ENCODE results near the gene LGALS3.

The LGALS3 gene

DNA sequence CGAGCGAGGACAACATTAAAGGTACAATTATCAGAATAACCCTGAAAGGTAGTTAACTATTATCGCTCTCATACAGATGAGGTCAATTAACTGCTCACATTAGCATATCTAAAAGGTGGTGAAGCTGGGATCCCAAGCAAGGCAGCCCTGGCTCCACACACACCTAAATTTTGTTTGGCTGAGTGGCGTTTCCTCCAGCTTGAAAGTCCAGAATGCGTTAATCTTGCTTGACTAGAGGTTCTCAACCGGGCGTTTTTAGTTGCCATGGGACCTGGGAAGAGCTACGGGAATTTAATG lies 61.8 kb downstream of the LGALS3 start:
- no peak for DNase-seq (ENCODE audit: low read depth in 2 of 2)

DNA sequence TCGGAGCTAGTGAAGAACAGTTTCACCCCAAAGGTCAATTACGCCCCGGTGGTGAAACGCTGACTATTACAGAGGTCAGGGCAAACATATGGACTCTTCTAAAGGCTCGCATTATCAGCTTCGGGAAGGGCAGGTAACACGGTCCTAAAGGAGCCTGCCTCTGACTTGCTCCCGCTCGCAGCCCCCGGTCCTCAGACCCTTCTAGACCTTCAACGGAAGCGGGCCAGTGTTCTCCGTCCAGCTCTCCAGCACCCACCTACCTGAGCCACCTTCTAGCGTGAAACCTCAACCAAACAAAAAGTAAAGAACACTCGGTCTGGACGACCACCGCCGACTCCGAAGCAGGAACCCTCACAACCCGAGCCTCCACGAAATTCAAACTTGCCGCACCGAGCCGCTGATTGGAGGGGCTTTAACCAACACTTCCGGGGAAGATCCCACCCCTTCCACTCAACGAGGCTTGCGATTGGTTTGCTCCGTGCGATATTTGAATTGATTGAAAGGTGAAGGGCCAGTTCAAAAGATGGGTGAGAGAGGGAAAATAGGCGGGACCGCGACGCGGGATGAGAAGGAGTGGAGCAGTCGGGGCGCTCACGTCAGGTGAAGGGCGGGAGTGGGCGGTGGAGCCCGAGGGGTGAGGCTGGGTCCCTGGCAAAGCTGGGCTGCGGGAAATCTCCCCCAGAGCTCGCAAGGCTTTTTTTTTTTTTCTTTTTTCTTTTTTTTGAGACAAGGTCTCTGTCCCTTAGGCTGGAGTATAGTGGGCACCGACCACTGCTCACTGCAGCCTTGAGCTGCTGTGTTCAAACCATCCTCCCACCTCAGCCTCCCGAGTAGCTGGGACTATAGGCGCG lies 62.4 kb downstream of the LGALS3 start, which contains the start of gene DLGAP5:
TSS of gene DLGAP5 (minus strand) at position 383 of the 851 bp plus-strand sequence. CDS start 2,406 bp downstream, outside the sequence.
- peak; percentile 82 to 88 for DNase-seq (ENCODE audit: low read depth in 2 of 2)

DNA sequence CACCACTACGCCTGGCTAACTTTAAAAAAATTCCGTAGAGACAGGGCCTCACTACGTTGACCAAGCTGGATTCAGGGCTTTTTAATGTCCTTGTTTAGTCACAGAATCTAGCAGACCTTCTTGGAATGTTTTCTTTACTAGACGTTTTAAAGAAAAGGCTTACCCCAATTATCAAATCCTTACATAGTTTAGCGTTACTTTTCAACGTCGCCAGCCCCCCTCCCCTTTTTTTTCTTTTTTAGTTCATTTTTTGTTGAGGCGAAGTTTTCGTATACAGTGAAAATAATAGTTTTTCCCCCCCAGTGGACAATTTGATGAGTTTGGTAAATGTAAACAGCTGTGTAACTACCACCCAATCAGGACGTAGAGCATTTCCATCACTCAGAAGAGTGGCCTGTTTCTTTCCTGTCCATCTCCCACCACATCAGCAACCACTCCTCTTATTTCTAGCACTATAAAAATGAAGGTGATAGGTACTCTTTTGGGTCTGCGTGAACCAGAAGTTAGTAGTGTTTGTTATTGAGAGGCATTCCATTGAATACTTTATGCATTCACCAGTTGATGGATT lies 63.1 kb downstream of the LGALS3 start:
- no peak for DNase-seq (ENCODE audit: low read depth in 2 of 2)

DNA sequence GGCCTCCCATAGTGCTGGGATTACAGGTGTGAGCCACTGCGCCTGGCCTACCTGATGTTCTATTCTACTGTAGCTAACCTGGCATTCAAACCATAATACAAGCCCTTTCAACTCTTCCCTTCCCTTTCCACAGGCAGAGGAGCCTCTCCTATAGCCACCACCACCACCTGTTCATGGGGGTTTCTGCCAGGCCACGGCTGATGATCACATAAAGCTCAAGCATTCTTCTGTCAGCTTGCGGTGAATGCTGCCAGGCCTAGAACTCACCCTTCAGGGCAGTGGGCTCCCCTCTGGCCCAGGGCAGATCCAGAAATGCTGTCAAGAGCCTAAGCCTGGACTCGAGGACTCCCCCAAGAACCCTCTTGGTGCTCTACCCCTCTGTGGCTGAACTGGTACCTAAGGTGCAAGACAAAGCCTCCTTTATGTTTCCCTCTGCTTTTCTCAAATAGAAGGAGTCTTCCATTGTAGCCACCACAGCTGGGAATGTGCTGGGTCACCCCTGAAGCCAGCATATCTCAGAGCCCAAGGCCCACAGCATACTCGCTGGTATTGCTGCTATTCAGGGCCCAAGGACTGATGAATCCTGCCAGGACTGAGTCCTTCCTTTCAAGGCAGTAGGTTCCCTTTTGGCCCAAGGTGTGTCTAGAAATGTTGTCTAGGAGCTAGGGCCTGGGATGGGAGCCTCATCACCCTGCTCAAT lies 65.8 kb downstream of the LGALS3 start:
- DNase-seq (ENCODE audit: low read depth in 2 of 2) = no peak
